GM12878 (cell line): Measurements from ENCODE around the gene CYTH3. TPM values are rescaled to one million over a fixed set of nuclear protein-coding genes. Genes with fewer than 3 reads are reported as not detected.

Experiments used
- ATAC-seq: fragments of 200-7000 bp; cut with Tn5 transposase; 3 replicates; pipeline ENCODE4 v1.9.1; 2020; ENCODE audit warnings: mild to moderate bottlenecking, moderate library complexity
- BruUV-seq: library from RNA; stranded (reverse); fragments of 400-500 nt; replicated peaks from 2 replicates; lab custom pipeline; 2021; lab: Mats Ljungman, UMichigan
- CTCF ChIA-PET: fragments of 300-600 bp; sonication (Branson Sonifier 250); formaldehyde crosslinking; extraction: SDS; loops from one replicate; lab custom pipeline; 2021; ENCODE audit warnings: inconsistent platforms; lab: Yijun Ruan, JAX
- POLR2A ChIA-PET: fragments of 350-600 bp; formaldehyde crosslinking; extraction: SDS; loops from one replicate; lab custom pipeline; 2021; ENCODE audit warnings: inconsistent platforms; lab: Charles Lee
- RAD21 ChIA-PET: fragments of 300-600 bp; sonication (Branson Sonifier 250); formaldehyde crosslinking; loops from one replicate; lab custom pipeline; 2023; ENCODE audit warnings: antibody characterized with exemption; ENCODE audit not compliant: unreplicated experiment; lab: Charles Lee
- SMC1A ChIA-PET: fragments of 300-600 bp; sonication (Branson Sonifier 250); formaldehyde crosslinking; loops from one replicate; lab custom pipeline; 2023; ENCODE audit not compliant: unreplicated experiment, uncharacterized antibody; lab: Charles Lee
- DNase-seq: peaks from one replicate; pipeline ENCODE4 v3.0.0-alpha.2; 2011; ENCODE audit warnings: low read depth, low spot score
- FAIRE-seq: peaks from 3 replicates; lab custom pipeline; 2011; peaks lifted over from hg19 to GRCh38; lab: Jason Lieb, UNC
- H2AFZ ChIP-seq: 2 replicates; pipeline ENCODE4 v1.6.0; 2011; ENCODE audit warnings: low read depth, low read length, control low read depth; ENCODE audit not compliant: control insufficient read depth
- H3K27ac ChIP-seq: 2 replicates; pipeline ENCODE4 v1.5.1; 2011; ENCODE audit warnings: control low read depth; ENCODE audit not compliant: control insufficient read depth, insufficient read depth
- H3K27me3 ChIP-seq, 2 experiments: replicated peaks in 1 of 2; 2 replicates each; pipeline versions ENCODE4 v1.6.0 to v1.6.1; 2011; ENCODE audit warnings: low read length in 1 of 2; ENCODE audit not compliant: control insufficient read depth in 2 of 2, insufficient read depth in 2 of 2
- H3K36me3 ChIP-seq, 2 experiments: 2 replicates each; pipeline ENCODE4 v1.5.1; 2011; ENCODE audit warnings: low read length in 1 of 2; ENCODE audit not compliant: control insufficient read depth in 2 of 2, insufficient read depth in 2 of 2
- H3K4me1 ChIP-seq: 2 replicates; pipeline ENCODE4 v1.6.1; 2011; ENCODE audit warnings: mild to moderate bottlenecking, low read length, moderate library complexity, mixed read lengths; ENCODE audit not compliant: control insufficient read depth, insufficient read depth
- H3K4me2 ChIP-seq: 2 replicates; pipeline ENCODE4 v1.6.0; 2011; ENCODE audit warnings: control low read depth; ENCODE audit not compliant: control insufficient read depth, insufficient read depth
- H3K4me3 ChIP-seq: fragments of 200-600 bp; sonication (generic); 2 replicates; pipeline ENCODE4 v1.5.1; 2016
- H3K79me2 ChIP-seq: 2 replicates; pipeline ENCODE4 v1.6.0; 2011; ENCODE audit warnings: low read length; ENCODE audit not compliant: control insufficient read depth, insufficient read depth
- H3K9ac ChIP-seq: 2 replicates; pipeline ENCODE4 v1.8.0; 2011; ENCODE audit warnings: low read length, control low read depth, mixed read lengths; ENCODE audit not compliant: control insufficient read depth, insufficient read depth
- H3K9me3 ChIP-seq: replicated peaks from 3 replicates; pipeline ENCODE4 v1.5.1; 2011; ENCODE audit warnings: mild to moderate bottlenecking, low read length; ENCODE audit not compliant: control insufficient read depth, insufficient read depth
- H4K20me1 ChIP-seq: 2 replicates; pipeline ENCODE4 v1.6.0; 2011; ENCODE audit not compliant: control insufficient read depth, insufficient read depth
- ATF7 ChIP-seq: fragments of 450-650 bp; IDR thresholded peaks from 2 replicates; pipeline ENCODE4 v1.6.1; 2016; ENCODE audit warnings: low read depth, mild to moderate bottlenecking
- GATAD2B ChIP-seq: fragments of 450-650 bp; conservative IDR thresholded peaks from 2 replicates; pipeline ENCODE4 v1.6.1; 2017; ENCODE audit warnings: low read depth, mild to moderate bottlenecking, moderate library complexity
- HDAC6 ChIP-seq: fragments of 200-600 bp; sonication (generic); IDR thresholded peaks from one replicate; pipeline ENCODE4 v1.8.0; 2017; ENCODE audit warnings: antibody characterized with exemption; ENCODE audit not compliant: unreplicated experiment
- POLR2AphosphoS2 ChIP-seq: IDR thresholded peaks from 2 replicates; pipeline ENCODE4 v1.6.1; 2011; ENCODE audit warnings: low read depth, mild to moderate bottlenecking, low read length, improper control_type of control experiment, moderate library complexity
- TAF1 ChIP-seq: IDR thresholded peaks from 2 replicates; pipeline ENCODE4 v1.6.1; 2011; ENCODE audit warnings: mild to moderate bottlenecking, low read depth, low read length, borderline replicate concordance
- ZBED1 ChIP-seq: IDR thresholded peaks from 2 replicates; pipeline ENCODE4 v1.6.1; 2016; ENCODE audit warnings: borderline replicate concordance
- ZNF622 ChIP-seq: fragments of 450-650 bp; IDR thresholded peaks from 2 replicates; pipeline ENCODE4 v1.6.1; 2017; ENCODE audit warnings: mild to moderate bottlenecking, inconsistent platforms
- WGBS: methylation state at CpG from one replicate; pipeline ENCODE4 v1.1.6; 2016; ENCODE audit warnings: low lambda C conversion rate; ENCODE audit not compliant: insufficient replicate concordance, insufficient coverage; ENCODE audit errors: missing lambda C conversion rate; 5-methylcytosine and 5-hydroxymethylcytosine counted together
- in situ Hi-C: fragments of 300-500 bp; cut with MboI; formaldehyde crosslinking; loops from 9 replicates; pipeline ENCODE4 v1.14.3; 2018; ENCODE audit warnings: mixed read lengths
- intact Hi-C: fragments of 100-400 bp; cut with micrococcal nuclease; formaldehyde crosslinking; loops from one replicate; pipeline ENCODE4 v1.14.2; 2022; ENCODE audit not compliant: unreplicated experiment
- polyA plus RNA-seq, 11 experiments: library from polyadenylated mRNA; depleted of rRNA in 4 of 11; unstranded in 6 of 11; stranded (reverse) in 5 of 11; fragments of >200 nt; fragmentation: Nextera tagmentation in 4 of 11; fragmentation: Illumina TruSeq in 1 of 11; extraction: Ambion mirVana in 4 of 11; extraction: Trizol in 1 of 11; gene quantifications; 1 replicate in 1 of 11; 2 replicates in 10 of 11; pipeline versions ENCODE4 v1.2.1 to v1.2.3, GENCODE V29; 2011 to 2016; ENCODE audit warnings: inconsistent platforms in 2 of 11, missing spikeins in 2 of 11, low read depth in 1 of 11
- total RNA-seq, 4 experiments: library from RNA; depleted of rRNA in 3 of 4; stranded (reverse); fragments of >200 nt in 3 of 4; fragmentation: Illumina TruSeq in 1 of 4; extraction: Trizol in 1 of 4; gene quantifications; 2 replicates each; pipeline versions ENCODE4 v1.2.1 to v1.2.3, GENCODE V29; 2013 to 2021

Gene CYTH3
- total and polyA plus RNA-seq, 10 of the 15 experiments (the other 5 are each of a cell fraction or from before 2014, with no cell fraction given) = 0.45 to 28.2 (median 15.7) TPM

DNA sequence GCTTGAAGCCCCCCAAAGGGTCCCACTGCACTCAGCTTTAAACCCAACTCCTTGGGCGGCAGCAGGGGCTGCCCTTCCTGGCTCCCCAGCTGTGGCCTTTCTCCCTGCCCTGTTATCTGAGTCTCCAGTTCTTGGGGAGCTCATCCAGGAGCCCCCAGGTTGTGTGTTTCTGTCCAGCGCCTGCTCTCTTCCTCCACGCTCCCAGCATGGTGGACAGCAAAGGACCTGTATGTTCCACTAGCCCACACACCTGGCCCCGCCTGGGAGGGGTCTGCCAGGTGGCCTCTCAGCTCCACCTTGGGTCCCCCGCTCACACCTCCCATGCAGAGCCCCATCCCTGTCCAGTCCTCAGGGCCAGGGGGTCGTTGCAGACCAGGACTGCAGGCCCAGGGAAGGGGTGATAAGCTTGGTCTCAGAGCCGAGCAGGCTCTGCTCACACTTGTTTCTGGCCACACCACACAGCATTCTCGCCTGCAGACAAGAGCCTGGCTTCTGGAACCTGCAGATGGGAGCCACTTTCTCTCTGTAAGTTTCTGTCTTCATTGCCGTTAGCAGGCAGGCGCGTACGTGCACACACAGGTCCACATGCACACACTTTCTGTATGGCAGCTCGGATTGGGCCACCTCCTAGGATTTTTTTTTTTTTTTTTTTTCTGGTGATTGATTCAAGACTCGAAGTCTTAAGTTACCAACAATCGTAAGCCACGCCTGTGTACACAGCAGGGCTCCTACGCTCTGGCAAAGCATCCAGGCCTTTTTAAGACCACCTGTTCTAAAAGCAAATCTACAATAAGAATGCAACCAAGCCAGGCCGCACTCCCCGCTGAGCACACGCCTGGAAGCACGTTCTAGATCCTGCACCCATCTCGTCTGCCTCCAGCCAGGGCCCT lies 104.6 kb downstream of the CYTH3 start (continued):
- TF ChIP-seq POLR2AphosphoS2 = no peak

DNA sequence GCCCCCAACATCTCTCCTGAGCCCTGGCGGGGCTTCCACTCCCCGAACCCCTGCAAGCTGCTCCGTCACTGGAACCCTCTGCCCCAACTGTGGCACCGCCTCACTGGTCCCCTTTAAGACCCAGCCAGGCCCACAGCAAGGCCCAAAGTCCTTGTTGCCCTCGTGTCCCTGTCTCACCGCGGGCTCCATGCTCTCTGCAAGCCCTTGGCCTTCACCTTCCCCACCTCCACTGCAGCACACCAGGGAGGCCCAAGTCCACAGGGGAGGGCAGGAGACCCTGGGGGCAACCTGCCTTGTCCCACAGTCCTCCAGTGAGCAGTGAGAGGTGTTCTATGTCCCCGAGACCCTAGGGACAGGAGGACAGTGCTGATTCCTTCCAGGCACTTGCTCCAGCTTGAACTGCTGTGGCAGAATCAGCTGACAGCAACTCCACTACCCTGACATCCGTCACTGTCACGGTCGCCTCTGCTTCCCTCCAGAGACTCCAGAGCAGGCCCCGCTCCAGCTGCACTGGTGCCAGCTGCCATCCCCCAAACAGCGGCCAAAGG lies 105.3 kb downstream of the CYTH3 start:
- Histone ChIP-seq H2AFZ (no peak overlapping the region), H3K4me3 (no peak overlapping the region), H3K27ac (no peak overlapping the region), H3K4me1 (peaks cover 7% of the 10 kb centered on the region), H3K9me3 (no peaks in the 10 kb centered on the region), H3K36me3 (peaks cover 3 to 20% of the 10 kb centered on the region in 2 experiments; a peak in 3 of 4 replicates), H3K9ac (no peak overlapping the region), H4K20me1 (no peaks in the 10 kb centered on the region), H3K79me2 (no peaks in the 10 kb centered on the region), H3K27me3 (no peaks in the 10 kb centered on the region), H3K4me2 (no peak overlapping the region)
- in situ Hi-C loops = no loop called here
- RAD21 ChIA-PET = no interaction called here
- WGBS = 79% methylated on average over 13 of the region's 13 CpGs
- POLR2A ChIA-PET = no interaction called here
- DNase-seq = no peak
- no peak for FAIRE-seq
- no peak for ATAC-seq
- SMC1A ChIA-PET = no interaction called here
- no peak for TF ChIP-seq ATF7
- TF ChIP-seq GATAD2B = no peak
- no peak for TF ChIP-seq ZBED1
- no peak for TF ChIP-seq HDAC6
- TF ChIP-seq ZNF622 = no peak
- no peak for TF ChIP-seq TAF1
- CTCF ChIA-PET = interaction anchor here (0.5 to 1.6 kb wide), 3 partner anchors 26 to 154 kb away, joined by 3 to 5 read pairs (median 3); no protein-coding TSS in a partner anchor
- BruUV-seq = no TSS peak
- intact Hi-C loops = no loop called here
